Mesothelial cell of epicardium (in vitro differentiated cells): ENCODE data around the gene PPBP. TPM values are rescaled to one million over a fixed set of nuclear protein-coding genes. Genes with fewer than 3 reads are reported as not detected.

Source experiments
- DNase-seq, 2 experiments: peaks; one replicate each; pipeline ENCODE4 v3.0.0; 2021; ENCODE audit warnings: low spot score in 2 of 2; ENCODE audit not compliant: unreplicated experiment in 2 of 2
- H3K27ac Mint-ChIP-seq: 2 replicates; pipeline ENCODE4 v1.8.0; 2021; ENCODE audit warnings: mixed read lengths
- H3K27me3 Mint-ChIP-seq: 2 replicates; pipeline ENCODE4 v1.8.0; 2021; ENCODE audit warnings: low read depth, mixed read lengths
- H3K36me3 Mint-ChIP-seq: 2 replicates; pipeline ENCODE4 v1.8.0; 2021; ENCODE audit warnings: mixed read lengths
- H3K4me1 Mint-ChIP-seq: 2 replicates; pipeline ENCODE4 v1.8.0; 2021; ENCODE audit warnings: mixed read lengths
- H3K4me3 Mint-ChIP-seq: 2 replicates; pipeline ENCODE4 v1.8.0; 2021; ENCODE audit warnings: mild to moderate bottlenecking, moderate library complexity, mixed read lengths
- H3K9me3 Mint-ChIP-seq: 2 replicates; pipeline ENCODE4 v1.8.0; 2021; ENCODE audit warnings: mixed read lengths
- CTCF ChIP-seq: fragments of 200-600 bp; sonication (generic); IDR thresholded peaks from one replicate; pipeline ENCODE4 v1.5.0; 2021; ENCODE audit warnings: antibody characterized with exemption; ENCODE audit not compliant: unreplicated experiment
- total RNA-seq: library from RNA; stranded (reverse); gene quantifications from 3 replicates; pipeline ENCODE4 v1.2.1, GENCODE V29; 2021

PPBP gene
- total RNA-seq, 1 donor from 2014 or later: not detected

GRCh38 chr4:73998040-73999011 is 10.3 kb upstream of the PPBP start, which contains the start of gene CXCL5:
Gene CXCL5, minus strand, starts transcription at chr4:73998677. Its CDS starts 96 bp downstream, at chr4:73998581.
- peak in 1 of 2 experiments; percentile 51 for DNase-seq
- Mint-ChIP-seq H3K9me3 (peaks cover 2% of the 10 kb centered on the region), H3K36me3 (no peaks in the 10 kb centered on the region), H3K4me1 (peaks cover 10% of the 10 kb centered on the region), H3K27ac (no peak within 1 kb of the TSS), H3K4me3 (peak within 1 kb of the TSS; percentile 68), H3K27me3 (peaks cover 61% of the 10 kb centered on the region)
- TF ChIP-seq CTCF: no peak

GRCh38 chr4:73992050-73992449 is 4.1 kb upstream of the PPBP start:
- Mint-ChIP-seq H3K27me3 (peaks cover 36% of the 10 kb centered on the region), H3K4me1 (no peaks in the 10 kb centered on the region), H3K36me3 (no peaks in the 10 kb centered on the region), H3K27ac (no peak overlapping the region), H3K9me3 (no peaks in the 10 kb centered on the region), H3K4me3 (no peak overlapping the region)
- DNase-seq: no peak
- no peak for TF ChIP-seq CTCF

- TF ChIP-seq CTCF: no peak
- Mint-ChIP-seq H3K27me3 (peaks cover 34% of the 10 kb centered on the region), H3K9me3 (no peaks in the 10 kb centered on the region)
Measured at GRCh38 chr4:73991742-73992000, 3.7 kb upstream of the PPBP start.

GRCh38 chr4:73990988-73991741 is 3.2 kb upstream of the PPBP start:
- Mint-ChIP-seq H3K4me1 (no peaks in the 10 kb centered on the region), H3K27ac (no peak overlapping the region), H3K36me3 (no peaks in the 10 kb centered on the region), H3K9me3 (no peaks in the 10 kb centered on the region), H3K27me3 (peaks cover 31% of the 10 kb centered on the region), H3K4me3 (no peak overlapping the region)
- DNase-seq: no peak
- no peak for TF ChIP-seq CTCF

More at GRCh38 chr4:73991742-73992000, 3.7 kb upstream of the PPBP start:
- no peak overlapping the region for H3K4me3 Mint-ChIP-seq
- no peak for DNase-seq
- no peaks in the 10 kb centered on the region for H3K36me3 Mint-ChIP-seq
- no peaks in the 10 kb centered on the region for H3K4me1 Mint-ChIP-seq
- H3K27ac Mint-ChIP-seq: no peak overlapping the region

GRCh38 chr4:73989928-73990327 is 1.9 kb upstream of the PPBP start:
- no peak for DNase-seq
- no peaks in the 10 kb centered on the region for H3K9me3 Mint-ChIP-seq
- H3K4me3 Mint-ChIP-seq: no peak overlapping the region
- TF ChIP-seq CTCF: no peak
- no peaks in the 10 kb centered on the region for H3K4me1 Mint-ChIP-seq
- H3K27me3 Mint-ChIP-seq: peaks cover 24% of the 10 kb centered on the region
- H3K36me3 Mint-ChIP-seq: no peaks in the 10 kb centered on the region
- no peak overlapping the region for H3K27ac Mint-ChIP-seq
